Upper lobe of left lung (tissue), 6 donors: ENCODE results near the gene BTN2A1. TPM values are rescaled to one million over a fixed set of nuclear protein-coding genes. Genes with fewer than 3 reads are reported as not detected.

Experiments used
- ATAC-seq, 2 donors: fragments of 200-7000 bp; cut with Tn5 transposase; one replicate each; pipeline ENCODE4 v1.9.1; 2022; ENCODE audit warnings: mild to moderate bottlenecking in 2 of 2, moderate library complexity in 2 of 2; ENCODE audit not compliant: low FRiP score in 2 of 2
- DNase-seq, 2 donors: peaks; one replicate each; pipeline ENCODE4 v3.0.0-alpha.2; 2019 to 2020
- H3K27ac ChIP-seq, 4 donors: fragments of 200-600 bp; sonication (generic); one replicate each; pipeline ENCODE4 v1.5.1; 2016 to 2019
- H3K27me3 ChIP-seq, 4 donors: fragments of 200-600 bp; sonication (generic); one replicate each; pipeline ENCODE4 v1.5.1; 2017 to 2019
- H3K36me3 ChIP-seq, 4 donors: fragments of 200-600 bp; sonication (generic); one replicate each; pipeline ENCODE4 v1.5.1; 2016 to 2019
- H3K4me1 ChIP-seq, 4 donors: fragments of 200-600 bp; sonication (generic); one replicate each; pipeline ENCODE4 v1.5.1; 2018 to 2019
- H3K4me3 ChIP-seq, 4 donors: fragments of 200-600 bp; sonication (generic); one replicate each; pipeline ENCODE4 v1.5.1; 2017 to 2019; ENCODE audit warnings: mild to moderate bottlenecking in 2 of 4, moderate library complexity in 1 of 4
- H3K9me3 ChIP-seq, 4 donors: fragments of 200-600 bp; sonication (generic); one replicate each; pipeline ENCODE4 v1.5.1; 2018 to 2019
- EP300 ChIP-seq, 4 donors: sonication (generic); formaldehyde crosslinking; IDR thresholded peaks; one replicate each; pipeline ENCODE4 v1.5.1; 2017; ENCODE audit warnings: antibody characterized with exemption in 4 of 4, control low read depth in 2 of 4
- POLR2A ChIP-seq, 4 donors: fragments of 450-650 bp; IDR thresholded peaks; one replicate each; pipeline ENCODE4 v1.5.1; 2016 to 2017; ENCODE audit warnings: antibody characterized with exemption in 4 of 4, mild to moderate bottlenecking in 2 of 4
- POLR2AphosphoS5 ChIP-seq, 2 donors: sonication (generic); formaldehyde crosslinking; IDR thresholded peaks; one replicate each; pipeline ENCODE4 v1.5.1; 2017; ENCODE audit warnings: antibody characterized with exemption in 2 of 2
- WGBS, 2 donors: methylation state at CpG; one replicate each; pipeline ENCODE4 v1.1.5; 2017 to 2018; 5-methylcytosine and 5-hydroxymethylcytosine counted together
- total RNA-seq, 6 donors: library from RNA; depleted of rRNA in 4 of 6; stranded (reverse); fragments of >200 nt in 4 of 6; gene quantifications; one replicate each; pipeline versions ENCODE4 v1.1.0 to v1.2.1, GENCODE V29; 2016 to 2021
- TF ChIP-seq, protein P1 (sequence below), 6 experiments: fragments of 450-650 bp in 4 of 6; fragments of 200-600 bp in 2 of 6; sonication (generic) in 2 of 6; IDR thresholded peaks; one replicate each; pipeline ENCODE4 v1.5.1; 2016 to 2019; ENCODE audit warnings: antibody characterized with exemption in 6 of 6
- donor health status: DM: no; HTN: no; CAD: no; lungs with moderate emphysema.
- donor health status: DM: no; HTN: yes; CAD: no; lungs with severe emphysema.

The BTN2A1 gene
- total RNA-seq, 6 donors from 2014 or later, result 17.2 to 34.6 (median 21.2) TPM

DNA sequence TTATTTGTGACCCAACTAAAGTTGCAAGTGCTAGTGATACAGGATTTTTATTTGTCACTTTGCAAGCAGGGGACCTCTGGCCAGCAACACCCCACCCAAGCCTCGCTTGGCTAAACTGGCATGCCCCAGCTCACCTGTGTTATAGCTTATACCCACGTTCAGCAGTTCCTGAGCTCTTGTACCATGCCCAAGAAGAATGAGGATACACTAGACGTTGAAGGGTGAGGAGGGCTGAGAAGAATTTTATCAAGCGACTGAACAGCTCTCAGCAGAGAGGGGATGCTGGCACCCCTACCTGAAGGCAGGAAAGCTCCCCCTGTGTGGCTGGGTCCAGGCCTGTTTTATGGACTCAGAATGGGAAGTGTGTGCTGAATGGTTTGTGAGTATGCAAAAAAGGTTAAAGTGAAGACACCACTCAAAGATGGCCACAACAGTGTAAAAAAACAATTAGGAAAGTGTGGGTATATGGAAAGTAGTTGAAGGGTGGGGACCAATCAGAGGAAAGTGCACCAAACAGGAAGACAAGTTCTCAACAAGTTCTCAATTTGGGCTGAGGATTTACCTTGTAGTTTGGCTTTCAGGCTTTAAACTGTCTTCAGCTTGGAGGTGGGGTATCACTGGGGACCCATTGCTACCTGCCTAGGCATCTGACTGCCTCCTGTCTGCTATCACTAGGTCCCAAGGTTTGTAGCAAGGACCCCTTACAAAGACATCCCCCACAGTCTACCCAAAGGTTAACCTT lies 15.0 kb downstream of the BTN2A1 start:
- H3K27ac ChIP-seq, result peak overlapping the region; percentile 80 to 96 (median 90)

DNA sequence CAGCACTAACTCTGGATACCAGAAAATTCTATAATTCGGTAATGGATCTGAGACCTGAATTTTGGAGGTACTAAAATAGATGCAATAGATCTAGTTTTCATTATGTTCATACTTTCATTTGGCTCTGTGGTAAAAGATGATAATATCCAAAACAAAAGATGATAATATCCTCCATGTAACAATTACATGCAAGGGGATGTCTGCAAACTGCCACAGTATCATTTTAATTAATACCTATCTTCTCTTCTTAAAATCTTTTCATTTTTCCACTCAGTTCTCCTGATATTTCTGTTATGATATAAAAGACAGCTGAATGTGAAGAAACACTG lies 15.6 kb downstream of the BTN2A1 start:
- 88 to 89% methylated on average over 1 of the region's 1 CpG for WGBS, 2 donors
- peak overlapping the region; percentile 80 to 96 (median 90) for H3K27ac ChIP-seq
- H3K4me3 ChIP-seq, result peak overlapping the region in 3 of 4 donors; percentile 30 to 51 (median 47)
- H3K9me3 ChIP-seq, result no peaks in the 10 kb centered on the region
- H3K4me1 ChIP-seq, result peaks cover 15 to 30% (median 19%) of the 10 kb centered on the region in 4 donors
- no peak for TF ChIP-seq POLR2A (IDR thresholded peaks at IDR 0.05)
- TF ChIP-seq, protein P1, sequence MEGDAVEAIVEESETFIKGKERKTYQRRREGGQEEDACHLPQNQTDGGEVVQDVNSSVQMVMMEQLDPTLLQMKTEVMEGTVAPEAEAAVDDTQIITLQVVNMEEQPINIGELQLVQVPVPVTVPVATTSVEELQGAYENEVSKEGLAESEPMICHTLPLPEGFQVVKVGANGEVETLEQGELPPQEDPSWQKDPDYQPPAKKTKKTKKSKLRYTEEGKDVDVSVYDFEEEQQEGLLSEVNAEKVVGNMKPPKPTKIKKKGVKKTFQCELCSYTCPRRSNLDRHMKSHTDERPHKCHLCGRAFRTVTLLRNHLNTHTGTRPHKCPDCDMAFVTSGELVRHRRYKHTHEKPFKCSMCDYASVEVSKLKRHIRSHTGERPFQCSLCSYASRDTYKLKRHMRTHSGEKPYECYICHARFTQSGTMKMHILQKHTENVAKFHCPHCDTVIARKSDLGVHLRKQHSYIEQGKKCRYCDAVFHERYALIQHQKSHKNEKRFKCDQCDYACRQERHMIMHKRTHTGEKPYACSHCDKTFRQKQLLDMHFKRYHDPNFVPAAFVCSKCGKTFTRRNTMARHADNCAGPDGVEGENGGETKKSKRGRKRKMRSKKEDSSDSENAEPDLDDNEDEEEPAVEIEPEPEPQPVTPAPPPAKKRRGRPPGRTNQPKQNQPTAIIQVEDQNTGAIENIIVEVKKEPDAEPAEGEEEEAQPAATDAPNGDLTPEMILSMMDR (IDR thresholded peaks at IDR 0.05), result no peak
- TF ChIP-seq EP300 (IDR thresholded peaks at IDR 0.05), result no peak
- no peak for TF ChIP-seq POLR2AphosphoS5 (IDR thresholded peaks at IDR 0.05)
- no peaks in the 10 kb centered on the region for H3K27me3 ChIP-seq
- DNase-seq (no peak), ATAC-seq (no peak)
- H3K36me3 ChIP-seq, result peaks cover 0 to 14% (median 7%) of the 10 kb centered on the region in 4 donors

More for the DNA sequence above, 15.0 kb downstream of the BTN2A1 start:
- Histone ChIP-seq H3K4me1 (peaks cover 15 to 30% (median 19%) of the 10 kb centered on the region in 4 donors), H3K4me3 (no peak overlapping the region), H3K27me3 (no peaks in the 10 kb centered on the region), H3K9me3 (no peaks in the 10 kb centered on the region), H3K36me3 (peaks cover 6 to 21% (median 14%) of the 10 kb centered on the region in 4 donors)
- WGBS, 2 donors, result 96 to 98% methylated on average over 4 of the region's 4 CpGs
- DNase-seq (no peak), ATAC-seq (no peak)
- TF ChIP-seq POLR2AphosphoS5 (IDR thresholded peaks at IDR 0.05), result no peak
- no peak for TF ChIP-seq POLR2A (IDR thresholded peaks at IDR 0.05)
- TF ChIP-seq EP300 (IDR thresholded peaks at IDR 0.05), result no peak
- TF ChIP-seq, protein P1 (IDR thresholded peaks at IDR 0.05), result no peak

DNA sequence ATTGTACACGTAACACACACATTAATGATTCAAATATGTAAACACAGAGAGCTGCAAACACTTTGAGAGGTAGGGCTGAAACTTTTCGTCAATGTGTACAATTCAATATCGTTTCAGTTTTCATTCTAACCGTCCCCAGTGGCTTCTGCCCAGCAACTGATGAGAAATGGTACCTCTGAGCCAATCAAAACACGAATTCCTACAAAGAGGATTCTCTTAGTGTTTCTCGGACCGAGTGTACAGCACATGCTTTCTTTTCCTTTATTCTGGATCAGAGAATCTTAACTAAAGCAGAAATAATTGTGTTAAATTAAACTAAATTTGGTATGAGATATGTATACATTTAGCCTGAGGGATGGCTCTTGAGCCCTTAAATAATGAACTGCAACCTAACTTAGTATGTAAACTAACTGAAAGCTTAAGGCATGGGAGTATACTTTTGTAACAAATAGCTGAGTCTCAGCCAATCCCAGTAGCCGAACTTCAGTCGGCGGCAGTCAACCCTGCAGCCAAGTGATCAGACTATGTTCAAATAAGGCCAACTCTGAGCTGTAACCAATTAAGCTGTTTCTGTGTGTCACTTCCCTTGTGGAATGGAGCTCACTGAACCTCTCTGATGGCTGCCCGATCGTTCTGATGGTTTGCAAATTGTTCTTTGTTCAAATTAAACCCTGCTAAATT lies 16.1 kb downstream of the BTN2A1 start:
- H3K4me1 ChIP-seq, result peaks cover 15 to 30% (median 19%) of the 10 kb centered on the region in 4 donors
- H3K36me3 ChIP-seq, result peaks cover 0 to 9% (median 3%) of the 10 kb centered on the region in 4 donors
- no peaks in the 10 kb centered on the region for H3K27me3 ChIP-seq
- H3K4me3 ChIP-seq, result peak overlapping the region; percentile 24 to 51 (median 38)
- 1% methylated on average over 12 of the region's 12 CpGs for WGBS, 2 donors
- no peaks in the 10 kb centered on the region for H3K9me3 ChIP-seq
- peak; percentile 96 to 97 for ATAC-seq
- peak in 1 of 2 donors; percentile 91 for DNase-seq
- TF ChIP-seq EP300 (IDR thresholded peaks at IDR 0.05) (no peak), POLR2A (IDR thresholded peaks at IDR 0.05) (peak in 2 of 4 donors; percentile 70 to 85), POLR2AphosphoS5 (IDR thresholded peaks at IDR 0.05) (peak; percentile 75 to 85)
- TF ChIP-seq, protein P1 (IDR thresholded peaks at IDR 0.05), result no peak
- H3K27ac ChIP-seq, result peak overlapping the region; percentile 80 to 96 (median 90)

DNA sequence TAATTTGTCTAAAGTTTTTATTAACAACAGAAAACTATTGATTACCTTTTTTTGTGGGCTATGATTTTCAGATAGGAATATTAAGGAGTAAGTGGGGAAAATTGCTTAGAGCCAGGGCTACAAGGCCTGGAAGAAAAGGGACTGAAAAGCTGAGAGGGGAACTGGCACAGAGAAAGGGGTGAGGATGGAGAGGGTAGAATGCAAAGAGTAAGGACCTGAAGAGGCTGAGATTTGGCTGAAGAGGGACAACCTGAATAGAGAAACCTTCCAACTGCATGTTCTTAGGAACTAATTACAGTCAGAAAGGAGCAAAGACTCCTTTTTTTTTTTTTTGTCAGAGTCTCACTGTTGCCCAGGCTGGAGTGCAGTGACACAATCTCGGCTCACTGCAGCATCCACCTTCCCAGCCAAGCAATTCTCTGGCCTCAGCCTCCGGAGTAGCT lies 16.7 kb downstream of the BTN2A1 start:
- WGBS, 2 donors, result 54 to 57% methylated on average over 2 of the region's 2 CpGs
- no peak for ATAC-seq
- no peaks in the 10 kb centered on the region for H3K9me3 ChIP-seq

More for the DNA sequence above, 16.7 kb downstream of the BTN2A1 start:
- H3K4me3 ChIP-seq, result peak overlapping the region; percentile 24 to 51 (median 38)
- peaks cover 15 to 30% (median 19%) of the 10 kb centered on the region in 4 donors for H3K4me1 ChIP-seq
- no peaks in the 10 kb centered on the region for H3K27me3 ChIP-seq
- TF ChIP-seq POLR2A (IDR thresholded peaks at IDR 0.05) (no peak), EP300 (IDR thresholded peaks at IDR 0.05) (no peak), POLR2AphosphoS5 (IDR thresholded peaks at IDR 0.05) (no peak)
- TF ChIP-seq, protein P1 (IDR thresholded peaks at IDR 0.05), result no peak
- H3K36me3 ChIP-seq, result peaks cover 0 to 4% (median 0%) of the 10 kb centered on the region in 4 donors
- no peak for DNase-seq
- peak overlapping the region; percentile 80 to 96 (median 90) for H3K27ac ChIP-seq
